DMS 273 (cell line): Measurements from ENCODE around the gene INVS.
"Not testable (repeated sequence)": the region's sequence is repeated elsewhere in the genome, so short reads cannot be mapped to it uniquely, and the experiment has no call there.

Source experiments
- DNase-seq: peaks from one replicate; lab custom pipeline; 2025; ENCODE audit not compliant: unreplicated experiment; lab: John Stamatoyannopoulos, UW

Gene INVS

DNA sequence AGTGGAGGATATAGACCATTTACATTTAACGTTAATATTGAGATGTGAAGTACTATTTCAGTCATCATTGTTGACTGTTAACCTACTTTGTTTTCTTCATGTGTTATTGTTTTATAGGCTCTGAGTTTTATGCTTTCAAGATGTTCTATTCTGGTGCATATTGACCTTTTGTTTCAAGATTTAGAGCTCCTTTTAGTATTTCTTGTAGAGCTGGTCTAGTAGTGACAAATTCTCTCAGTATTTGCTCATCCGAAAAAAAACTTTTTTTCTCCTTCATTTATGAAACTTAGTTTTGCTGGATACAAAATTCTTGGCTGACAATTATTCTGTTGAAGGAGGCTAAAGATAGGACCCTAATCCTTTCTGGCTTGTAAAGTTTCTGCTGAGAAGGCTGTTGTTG is 91.3 kb downstream of the INVS start:
- DNase-seq, result no peak

DNA sequence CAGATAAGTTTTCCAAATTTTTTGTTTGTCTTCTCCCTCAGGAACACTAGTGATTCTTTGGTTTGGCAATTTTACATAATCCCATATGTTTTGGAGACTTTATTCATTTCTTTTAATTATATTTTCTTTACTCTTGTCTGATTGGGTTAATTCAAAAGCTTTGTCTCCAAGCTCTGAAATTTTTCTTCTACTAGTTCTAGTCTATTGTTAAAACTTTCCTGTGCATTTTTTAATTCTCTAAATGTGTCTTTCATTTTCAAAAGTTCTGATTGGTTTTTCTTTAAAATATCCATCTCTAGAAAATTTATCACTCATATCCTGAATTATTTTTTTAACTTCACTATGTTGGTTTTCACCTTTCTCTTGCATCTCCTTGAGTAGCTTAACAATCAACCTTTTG is 92.2 kb downstream of the INVS start:
- no peak for DNase-seq

DNA sequence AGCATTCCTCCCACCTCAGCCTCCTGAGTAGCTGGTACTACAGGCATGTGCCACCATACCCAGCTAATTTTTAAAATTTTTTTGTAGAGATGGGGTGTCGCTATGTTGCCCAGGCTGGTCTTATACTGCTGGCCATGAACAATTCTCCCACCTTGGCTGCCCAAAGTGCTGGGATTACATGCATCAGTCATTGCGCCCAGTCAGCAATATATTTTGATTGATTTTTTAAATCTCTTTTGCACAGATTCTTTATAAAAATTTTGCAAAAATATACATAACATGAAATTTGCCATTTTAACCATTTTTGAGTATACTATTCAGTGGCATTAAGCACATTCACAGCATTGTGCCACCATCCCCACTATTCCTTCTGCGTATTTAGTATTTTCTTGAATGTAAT is 94.0 kb downstream of the INVS start:
- no peak for DNase-seq

DNA sequence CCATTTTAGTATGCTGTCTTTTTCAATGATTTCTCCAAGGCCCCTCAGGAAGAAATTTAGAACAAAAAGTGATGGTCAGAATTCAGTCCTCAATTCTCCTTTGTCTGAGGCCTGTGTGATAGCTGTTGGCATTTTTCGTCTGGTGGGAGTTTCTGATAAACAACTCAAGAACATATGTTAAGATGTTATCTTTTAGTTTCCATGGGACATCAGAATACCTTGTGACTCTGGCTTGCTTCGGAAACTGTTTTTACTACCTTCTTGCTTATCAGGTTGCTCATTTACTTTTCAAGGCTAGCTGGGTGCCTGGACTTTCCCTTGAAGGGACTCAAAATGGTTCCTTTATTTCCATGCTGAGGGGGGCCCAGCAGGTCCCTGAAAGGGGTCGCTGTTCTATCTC is 97.2 kb downstream of the INVS start:
- peak; percentile 41 for DNase-seq

DNA sequence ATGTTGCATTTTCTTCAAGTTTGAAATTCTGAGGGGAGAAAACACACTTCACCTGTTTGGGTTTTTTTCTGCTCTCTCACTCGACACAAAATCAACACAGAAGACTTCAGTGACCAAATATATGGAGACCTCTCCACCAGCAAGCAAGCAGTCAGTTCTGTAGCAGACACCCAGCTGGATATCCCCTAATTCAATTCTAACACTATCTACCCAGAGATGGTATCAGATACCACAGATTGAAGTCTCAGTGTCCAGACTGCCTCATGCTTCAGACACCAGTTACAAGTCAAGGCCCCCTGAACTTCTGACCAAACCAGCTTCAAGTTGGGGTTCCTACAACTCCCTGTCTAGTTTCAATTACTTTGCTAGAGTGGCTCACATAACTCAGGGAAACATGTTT is 97.8 kb downstream of the INVS start:
- DNase-seq, result peak; percentile 19

DNA sequence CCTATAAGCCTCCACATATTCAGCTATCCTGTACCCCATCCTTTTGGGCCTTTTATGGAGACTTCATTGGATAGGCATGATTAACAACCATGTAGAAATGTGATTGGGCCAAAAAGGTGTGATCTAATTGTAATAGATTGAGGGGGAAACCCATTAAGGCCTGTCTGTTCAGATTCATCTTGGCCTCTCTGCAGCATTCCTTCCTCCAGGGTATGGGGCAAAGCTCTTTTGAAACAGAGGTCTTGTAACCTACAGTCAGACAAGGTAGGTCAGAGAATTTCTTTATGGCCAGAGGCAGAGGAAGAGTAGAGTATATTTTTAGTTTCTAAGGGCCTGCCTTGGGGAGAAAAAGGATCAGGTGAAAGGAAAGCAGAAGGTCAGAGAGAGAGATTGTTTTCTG is 98.5 kb downstream of the INVS start:
- no peak for DNase-seq

DNA sequence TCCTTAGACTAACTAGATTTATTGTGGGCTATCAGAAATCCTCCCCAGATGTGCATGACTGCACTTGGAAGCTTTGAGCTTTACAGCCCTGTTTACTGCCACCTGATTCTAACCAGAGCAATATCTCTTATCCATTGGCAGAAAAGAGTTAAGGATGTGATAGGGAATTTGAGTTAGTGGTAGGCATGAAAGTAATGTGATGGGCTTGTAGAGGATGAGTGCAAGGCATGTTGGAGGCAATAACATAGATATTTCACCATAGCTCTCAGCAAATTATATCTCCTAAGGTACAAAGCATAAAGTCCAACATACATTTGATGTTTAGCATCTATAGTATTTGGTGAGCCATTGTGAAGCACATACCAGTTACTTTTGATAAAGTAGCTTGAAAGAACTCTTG is 103.8 kb downstream of the INVS start:
- DNase-seq, result no peak

DNA sequence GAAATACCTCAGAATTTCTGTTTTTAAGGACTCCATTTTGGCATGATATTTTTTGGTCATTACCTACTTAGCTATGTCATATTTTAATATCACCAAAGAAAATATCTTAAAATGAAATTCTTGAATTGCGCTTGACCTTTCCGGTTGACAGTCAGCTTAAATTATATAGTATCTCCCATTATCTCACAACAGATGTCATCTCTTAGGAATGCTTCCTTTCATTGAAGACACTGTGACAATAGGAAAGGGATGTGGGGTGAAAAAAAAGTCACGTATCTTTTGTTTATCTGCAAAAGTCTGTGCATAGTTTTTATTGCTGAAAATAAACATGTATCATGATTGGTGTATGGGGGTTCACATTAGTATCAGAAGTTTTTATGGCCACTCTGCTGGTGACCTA is 105.8 kb downstream of the INVS start:
- no peak for DNase-seq

DNA sequence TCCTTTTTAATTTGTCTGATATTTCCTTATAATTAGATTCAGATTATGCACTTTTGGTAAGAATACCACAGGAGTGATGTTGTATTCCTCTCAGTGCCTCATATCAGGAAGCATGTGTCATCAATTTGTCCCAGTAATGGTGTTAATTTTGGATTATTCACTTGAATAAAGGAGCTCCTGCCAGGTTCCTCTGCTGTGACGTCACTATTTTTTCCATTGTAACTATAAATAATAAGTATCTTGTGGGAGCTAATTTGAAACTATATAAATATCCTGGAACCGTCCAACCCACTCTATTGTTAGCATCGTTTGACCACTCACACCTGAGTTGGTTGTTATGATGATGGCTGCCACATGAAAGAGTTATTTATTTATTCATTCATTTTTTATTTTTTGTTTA is 107.9 kb downstream of the INVS start:
- no peak for DNase-seq

DNA sequence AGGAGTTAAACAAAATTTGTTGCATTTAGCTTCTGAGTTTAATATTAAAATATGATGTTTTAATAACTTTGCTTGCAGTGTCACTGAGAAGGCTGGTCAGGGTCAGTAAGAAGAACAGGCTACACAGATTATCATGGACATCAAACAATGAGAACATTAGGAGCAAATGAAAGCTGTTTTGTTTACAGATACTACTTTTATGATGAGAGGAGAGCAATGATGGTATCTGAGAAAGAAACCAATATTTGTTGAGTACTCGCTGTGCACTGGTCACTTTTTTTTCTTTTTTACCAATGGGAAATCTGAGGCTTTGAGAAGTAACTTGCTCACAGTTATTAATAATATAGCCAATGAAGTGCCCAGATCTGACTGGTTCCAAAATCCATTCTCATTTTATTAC is 109.6 kb downstream of the INVS start:
- no peak for DNase-seq

DNA sequence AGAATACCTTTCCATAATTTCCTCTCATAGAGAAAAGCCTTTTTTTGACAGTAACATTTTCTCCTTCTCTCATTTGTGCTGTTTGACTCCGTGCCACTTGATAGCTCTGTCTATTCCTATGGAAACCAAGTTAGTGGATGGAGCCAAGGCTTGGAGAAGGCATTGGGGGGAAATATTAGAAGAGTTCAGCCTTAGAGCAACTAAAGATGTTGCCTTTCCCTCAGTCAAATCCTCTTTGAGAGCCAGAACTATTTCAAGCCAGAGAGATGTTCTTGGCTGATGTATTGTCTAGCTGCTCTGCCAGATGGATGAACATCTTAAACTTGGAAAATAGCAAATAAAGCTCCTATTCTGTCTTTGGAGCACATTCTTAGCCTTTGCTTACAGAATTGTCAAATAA is 112.4 kb downstream of the INVS start:
- DNase-seq, result no peak

DNA sequence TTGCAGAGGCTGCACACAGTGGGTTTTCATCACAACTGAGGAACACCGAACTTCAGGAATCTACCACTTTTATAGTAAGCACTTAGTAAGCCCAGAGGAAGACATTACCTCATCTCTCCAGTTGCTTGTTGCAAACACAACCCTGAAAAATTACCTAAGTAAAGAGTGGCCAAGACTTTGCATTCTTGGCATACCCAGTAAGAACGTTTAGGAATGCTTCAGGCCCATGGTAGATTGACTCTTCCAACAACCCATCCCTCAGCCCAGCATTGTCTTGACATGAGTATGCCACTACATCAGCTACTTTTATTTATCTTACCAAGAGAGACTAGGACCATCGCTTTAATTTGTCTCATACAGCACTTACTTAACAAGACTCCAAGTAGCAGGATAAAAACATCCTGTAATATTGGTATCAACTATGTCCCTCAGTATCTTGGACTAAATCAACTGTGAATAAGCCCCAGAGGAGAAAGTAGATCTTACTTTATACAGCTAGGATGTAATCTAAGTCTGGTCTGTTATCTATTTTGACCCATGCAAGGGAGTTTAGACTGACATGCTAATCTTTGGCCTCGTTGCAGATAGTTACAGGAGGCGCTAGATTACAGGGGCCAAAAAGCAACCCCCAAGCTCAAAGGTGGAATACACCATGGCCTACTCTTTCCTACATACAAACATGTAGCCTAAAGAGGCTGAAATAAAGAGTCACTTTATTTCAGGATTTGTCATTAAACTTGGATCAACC is 114.9 kb downstream of the INVS start:
- no peak for DNase-seq

DNA sequence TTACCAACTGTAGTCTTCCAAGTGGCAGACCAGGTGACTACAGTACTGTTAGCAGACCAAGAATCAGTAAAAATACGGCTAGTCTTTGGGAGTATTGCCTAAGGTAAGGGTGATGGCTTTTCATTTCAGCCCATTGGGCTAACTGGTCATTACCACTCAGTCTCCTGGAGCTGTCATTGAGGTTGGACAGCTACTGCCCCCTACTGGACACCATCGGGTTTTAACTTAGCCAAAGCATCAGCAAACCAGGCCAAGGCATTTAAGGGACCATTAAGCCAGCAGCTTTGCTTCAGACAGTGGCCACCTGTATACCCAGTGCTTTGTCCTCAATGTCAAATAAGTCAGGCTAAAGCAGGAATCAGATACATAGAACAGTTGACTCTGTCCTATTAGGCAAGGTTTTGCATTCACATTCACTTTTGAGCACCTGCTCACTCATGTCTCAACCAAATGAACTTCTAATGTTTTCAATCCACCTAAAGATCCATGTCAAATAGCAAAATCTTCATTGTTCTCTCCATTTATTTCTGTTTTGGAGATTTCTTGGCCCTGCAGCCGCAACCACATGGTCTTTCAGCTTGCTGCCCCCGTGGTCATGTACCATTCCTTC is 117.2 kb downstream of the INVS start:
- DNase-seq, result peak; percentile 71

DNA sequence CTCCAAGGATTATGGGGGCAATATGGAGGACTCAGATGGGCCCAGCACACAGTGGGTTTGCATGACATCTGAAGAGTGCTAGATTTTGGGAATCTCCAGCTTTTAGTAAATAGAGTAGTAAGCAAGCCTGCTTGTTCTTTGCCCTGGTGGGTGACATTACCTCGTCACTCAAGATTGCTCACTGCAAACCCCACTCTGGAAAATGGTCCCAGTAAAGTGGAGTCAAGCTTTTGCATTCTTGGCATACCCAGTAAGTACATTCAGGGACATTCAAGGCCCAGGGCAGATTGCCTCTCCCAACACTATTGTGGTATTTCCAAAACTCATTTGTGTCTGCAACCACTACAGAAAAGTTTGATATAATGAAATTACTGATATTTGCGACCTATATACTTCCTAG is 118.5 kb downstream of the INVS start:
- no peak for DNase-seq

DNA sequence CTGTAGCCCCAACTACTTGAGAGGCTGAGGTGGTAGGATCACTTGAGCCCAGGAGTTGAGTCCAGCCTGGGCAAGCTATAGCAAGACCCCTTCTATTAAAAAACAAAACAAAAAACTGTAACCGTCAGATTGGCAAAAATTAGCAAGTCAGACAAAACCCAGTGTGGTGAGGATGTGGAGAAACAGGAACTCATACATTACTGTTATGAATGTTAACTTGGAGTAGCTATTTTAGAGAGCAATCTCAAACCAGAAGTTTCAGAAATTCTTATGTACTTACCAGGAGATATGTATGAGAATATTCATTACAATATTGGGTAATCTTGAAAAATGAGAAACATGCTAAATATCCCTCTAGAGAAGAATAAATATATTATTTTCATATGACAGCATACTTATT is 120.3 kb downstream of the INVS start:
- DNase-seq, result no peak

DNA sequence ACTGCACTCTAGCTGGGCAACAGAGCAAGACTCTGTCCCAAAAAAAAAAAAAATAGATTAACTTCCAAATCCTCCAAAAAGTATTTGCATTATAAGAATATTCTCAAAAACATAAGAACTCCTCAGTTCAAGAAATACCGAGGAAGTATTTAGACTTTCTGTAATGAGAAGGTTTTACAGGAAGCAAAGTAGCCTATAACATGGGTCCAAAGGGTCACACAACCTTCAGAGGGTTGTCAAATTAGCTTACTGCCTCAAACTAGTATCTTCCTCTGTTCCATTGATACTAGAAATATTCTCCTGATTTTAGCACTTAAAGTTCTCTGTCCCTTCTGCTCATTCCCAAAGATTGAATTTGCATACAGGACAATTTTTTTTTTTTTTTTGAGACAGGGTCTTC is 121.9 kb downstream of the INVS start:
- no peak for DNase-seq

DNA sequence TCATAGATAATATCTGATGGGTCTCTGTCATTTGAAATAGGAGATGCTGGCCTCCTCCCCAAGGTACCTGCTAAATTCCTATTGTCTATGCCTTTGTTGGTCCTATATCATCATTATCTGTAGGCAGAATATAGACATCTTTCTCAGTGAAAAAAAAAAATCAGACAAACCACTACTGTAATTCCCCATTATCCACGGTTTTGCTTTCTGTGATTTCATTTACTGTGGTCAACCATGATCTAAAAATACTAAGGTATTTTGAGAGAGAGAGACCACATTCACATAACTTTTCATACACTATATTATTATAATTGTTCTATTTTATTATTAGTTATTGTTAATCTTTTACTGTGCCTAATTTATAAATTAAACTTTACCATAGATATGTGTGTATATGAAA is 122.5 kb downstream of the INVS start:
- DNase-seq, result no peak

DNA sequence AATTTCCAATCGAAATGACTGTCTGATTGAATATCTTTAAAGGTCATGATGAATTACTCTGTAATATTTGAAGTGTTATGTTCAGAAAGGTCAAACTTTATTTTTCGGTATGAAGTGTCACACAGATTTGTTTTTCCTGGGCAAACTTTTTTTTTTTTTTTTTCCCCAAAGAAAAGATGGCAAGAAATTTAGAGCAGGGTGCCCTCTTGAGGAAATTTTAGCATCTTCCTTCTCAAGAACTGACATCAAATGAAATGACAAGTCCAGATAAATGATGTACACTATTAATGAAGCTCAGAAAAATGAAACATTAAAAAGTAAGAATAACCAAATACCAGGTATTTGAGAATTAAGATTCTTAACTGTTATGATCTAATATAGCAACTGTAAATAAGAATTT is 123.6 kb downstream of the INVS start:
- peak; percentile 47 for DNase-seq

DNA sequence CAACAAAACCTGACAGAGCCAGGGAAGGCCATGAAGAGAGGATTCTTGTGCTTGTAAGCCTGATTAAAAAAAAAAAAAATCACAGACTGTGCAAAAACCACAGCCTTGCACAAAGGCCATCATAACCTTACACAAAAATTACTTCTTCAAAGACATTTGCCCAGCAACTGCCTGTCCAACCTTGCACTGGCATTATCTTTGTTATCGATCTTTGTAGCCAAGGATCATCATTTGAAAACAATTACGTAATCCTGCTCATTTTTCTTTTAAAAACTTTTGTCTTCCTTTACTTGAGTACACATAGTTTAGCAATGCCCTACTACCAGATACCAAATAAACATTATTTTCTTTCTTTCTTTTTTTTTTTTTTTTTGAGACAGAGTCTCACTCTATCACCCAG is 128.6 kb downstream of the INVS start:
- no peak for DNase-seq

DNA sequence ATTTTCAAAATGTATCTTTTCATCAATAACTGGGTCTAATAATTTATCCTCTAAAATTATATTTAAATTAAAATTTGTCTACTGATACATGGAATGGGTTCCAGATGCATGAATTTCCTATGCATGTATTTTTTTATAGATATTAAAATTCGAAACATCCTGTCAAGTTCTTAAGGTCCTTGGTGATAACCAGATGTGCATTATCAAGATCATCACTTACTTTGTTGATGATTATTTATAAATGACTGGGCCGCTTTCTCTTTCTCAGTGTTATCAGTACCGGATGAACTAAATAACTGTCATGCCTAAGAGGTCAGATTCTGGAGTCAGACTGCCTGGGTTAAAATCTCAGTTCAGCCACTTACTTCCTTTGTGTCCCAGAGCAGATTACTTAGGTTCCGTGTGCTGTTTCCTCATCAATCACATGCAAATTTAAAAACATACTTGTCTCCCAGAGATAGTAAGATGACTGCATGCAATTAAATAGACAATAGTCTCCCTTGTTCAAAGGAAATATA is 129.4 kb downstream of the INVS start:
- no peak for DNase-seq

DNA sequence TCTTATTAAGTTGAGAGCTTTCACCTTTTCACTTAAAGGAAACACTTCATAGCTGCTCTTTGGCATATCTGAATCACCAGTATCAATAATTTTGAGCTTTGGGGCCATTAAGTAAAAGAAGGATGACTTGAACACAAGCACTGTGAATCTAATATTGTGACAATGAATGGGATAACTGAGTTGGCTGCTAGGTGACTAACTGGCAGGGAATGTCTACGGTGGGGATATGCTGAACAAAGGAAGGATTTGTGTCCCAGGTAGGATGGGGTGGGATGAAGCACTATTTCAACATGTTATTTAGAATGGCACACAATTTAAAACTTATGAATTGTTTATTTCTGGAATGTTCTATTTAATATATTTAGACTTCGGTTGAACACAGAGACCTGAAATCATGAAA is 130.1 kb downstream of the INVS start:
- DNase-seq, result no peak

DNA sequence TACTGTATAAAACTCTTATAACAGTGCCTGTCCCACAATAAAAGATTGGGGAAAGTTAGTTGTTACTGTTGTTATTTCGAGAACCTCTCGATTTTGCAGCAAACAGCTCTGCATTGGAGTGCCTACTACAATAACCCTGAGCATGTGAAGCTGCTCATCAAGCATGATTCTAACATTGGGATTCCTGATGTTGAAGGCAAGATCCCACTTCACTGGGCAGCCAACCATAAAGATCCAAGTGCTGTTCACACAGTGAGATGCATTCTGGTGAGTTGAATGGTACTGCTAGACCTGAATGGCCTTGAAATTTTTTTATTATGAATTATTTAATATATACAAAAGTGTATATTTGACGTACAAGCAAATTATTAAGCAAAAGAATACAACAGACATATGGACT is 130.5 kb downstream of the INVS start:
- DNase-seq, result no peak

DNA sequence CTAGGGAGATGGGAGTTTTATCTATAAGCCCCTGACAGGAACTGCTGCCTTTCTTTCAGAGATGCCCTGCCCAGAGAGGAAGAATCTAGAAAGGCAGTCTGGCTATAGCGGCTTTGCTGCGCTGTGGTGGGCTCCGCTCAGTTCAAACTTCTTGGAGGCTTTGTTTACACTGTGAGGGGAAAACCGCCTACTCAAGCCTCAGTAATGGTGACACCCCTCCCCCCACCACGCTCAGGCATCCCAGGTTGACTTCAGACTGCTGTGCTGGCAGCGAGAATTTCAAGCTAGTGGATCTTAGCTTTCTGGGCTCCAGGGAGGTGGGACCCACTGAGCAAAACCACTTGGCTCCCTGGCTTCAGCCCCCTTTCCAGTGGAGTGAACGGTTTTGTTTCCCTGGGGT is 137.9 kb downstream of the INVS start:
- not testable (repeated sequence) for DNase-seq
